IMR-90 (cell line): Measurements from ENCODE around the gene BST1. TPM values are rescaled to one million over a fixed set of nuclear protein-coding genes. Genes with fewer than 3 reads are reported as not detected.

Experiments used
- ATAC-seq: fragments of 200-7000 bp; cut with Tn5 transposase; 2 replicates; pipeline ENCODE4 v1.9.1; 2020; ENCODE audit warnings: low read depth, mild to moderate bottlenecking, moderate library complexity
- BruUV-seq: library from RNA; stranded (reverse); fragments of 400-500 nt; replicated peaks from 2 replicates; lab custom pipeline; 2021; lab: Mats Ljungman, UMichigan
- CTCF ChIA-PET: fragments of 300-600 bp; formaldehyde crosslinking; extraction: SDS; loops from one replicate; lab custom pipeline; 2021; ENCODE audit warnings: antibody characterized with exemption; lab: Yijun Ruan, JAX
- POLR2A ChIA-PET: fragments of 300-600 bp; sonication (Branson Sonifier 250); formaldehyde crosslinking; loops from one replicate; lab custom pipeline; 2022; ENCODE audit warnings: antibody characterized with exemption; ENCODE audit not compliant: unreplicated experiment; lab: Charles Lee
- DNase-seq: peaks from one replicate; pipeline ENCODE4 v3.0.0; 2013
- H2AFZ ChIP-seq: replicated peaks from 2 replicates; pipeline ENCODE3; 2013; ENCODE audit warnings: low read length, mild to moderate bottlenecking; ENCODE audit not compliant: poor library complexity
- H2AK5ac ChIP-seq: 2 replicates; pipeline ENCODE4 v1.6.1; 2013; ENCODE audit warnings: low read depth, low read length, inconsistent platforms
- H2AK9ac ChIP-seq: replicated peaks from 2 replicates; pipeline ENCODE3; 2013; ENCODE audit warnings: mild to moderate bottlenecking, low read depth, low read length, moderate library complexity; ENCODE audit not compliant: poor library complexity
- H2BK120ac ChIP-seq: 2 replicates; pipeline ENCODE4 v1.6.1; 2013; ENCODE audit warnings: low read depth, low read length, inconsistent platforms
- H2BK15ac ChIP-seq: 3 replicates; pipeline ENCODE4 v1.6.1; 2013; ENCODE audit warnings: low read depth, low read length, inconsistent platforms
- H2BK20ac ChIP-seq: 2 replicates; pipeline ENCODE4 v1.6.1; 2013; ENCODE audit warnings: low read depth, mild to moderate bottlenecking, inconsistent platforms, low read length, moderate library complexity
- H2BK5ac ChIP-seq: 2 replicates; pipeline ENCODE4 v1.6.1; 2013; ENCODE audit warnings: mild to moderate bottlenecking, low read depth, low read length, inconsistent platforms; ENCODE audit not compliant: poor library complexity, severe bottlenecking
- H3K14ac ChIP-seq: replicated peaks from 2 replicates; pipeline ENCODE4 v1.6.1; 2013; ENCODE audit warnings: low read depth, low read length, inconsistent platforms
- H3K18ac ChIP-seq: 2 replicates; pipeline ENCODE4 v1.6.1; 2013; ENCODE audit warnings: low read depth, low read length, control low read depth
- H3K23ac ChIP-seq: 2 replicates; pipeline ENCODE4 v1.6.1; 2013; ENCODE audit warnings: low read depth, low read length, inconsistent platforms
- H3K27ac ChIP-seq: 2 replicates; pipeline ENCODE4 v1.5.1; 2013; ENCODE audit warnings: mild to moderate bottlenecking, control low read depth, low read length; ENCODE audit not compliant: insufficient read depth
- H3K27me3 ChIP-seq: 2 replicates; pipeline ENCODE4 v1.6.1; 2013; ENCODE audit warnings: low read length; ENCODE audit not compliant: control insufficient read depth, insufficient read depth
- H3K36me3 ChIP-seq: 2 replicates; pipeline ENCODE4 v1.6.1; 2013; ENCODE audit warnings: low read length, mixed read lengths; ENCODE audit not compliant: control insufficient read depth, insufficient read depth
- H3K4ac ChIP-seq: 2 replicates; pipeline ENCODE4 v1.6.1; 2013; ENCODE audit warnings: low read depth, low read length, inconsistent platforms
- H3K4me1 ChIP-seq: 2 replicates; pipeline ENCODE4 v1.6.1; 2013; ENCODE audit warnings: low read length, mixed read lengths; ENCODE audit not compliant: control insufficient read depth, insufficient read depth
- H3K4me2 ChIP-seq: 2 replicates; pipeline ENCODE4 v1.6.1; 2013; ENCODE audit warnings: low read depth, mild to moderate bottlenecking, control low read depth, low read length, moderate library complexity
- H3K4me3 ChIP-seq: 2 replicates; pipeline ENCODE4 v1.5.1; 2013; ENCODE audit warnings: low read depth, mild to moderate bottlenecking, control low read depth, low read length, moderate library complexity; ENCODE audit not compliant: insufficient read depth
- H3K56ac ChIP-seq: 2 replicates; pipeline ENCODE4 v1.6.1; 2013; ENCODE audit warnings: low read length, inconsistent platforms; ENCODE audit not compliant: insufficient read depth; ENCODE audit errors: extremely low read depth
- H3K79me1 ChIP-seq, 2 experiments: 2 replicates each; pipeline ENCODE4 v1.6.1; 2013; ENCODE audit warnings: low read length in 2 of 2, inconsistent platforms in 1 of 2, low read depth in 1 of 2
- H3K9ac ChIP-seq: 2 replicates; pipeline ENCODE4 v1.6.1; 2013; ENCODE audit warnings: low read depth, low read length, control low read depth
- H3K9me1 ChIP-seq: 2 replicates; pipeline ENCODE4 v1.6.1; 2013; ENCODE audit warnings: low read length, inconsistent platforms; ENCODE audit not compliant: insufficient read depth
- H3K9me3 ChIP-seq: 2 replicates; pipeline ENCODE4 v1.6.1; 2013; ENCODE audit warnings: low read length; ENCODE audit not compliant: control insufficient read depth, insufficient read depth
- H4K20me1 ChIP-seq: 2 replicates; pipeline ENCODE4 v1.6.1; 2013; ENCODE audit warnings: low read length, inconsistent platforms; ENCODE audit not compliant: insufficient read depth
- H4K5ac ChIP-seq: 2 replicates; pipeline ENCODE4 v1.6.1; 2013; ENCODE audit warnings: mild to moderate bottlenecking, low read depth, low read length, control low read depth
- H4K8ac ChIP-seq, 2 experiments: 2 replicates each; pipeline ENCODE4 v1.6.1; 2013; ENCODE audit warnings: low read depth in 2 of 2, low read length in 2 of 2, control low read depth in 1 of 2, inconsistent platforms in 1 of 2
- H4K91ac ChIP-seq: 2 replicates; pipeline ENCODE4 v1.6.1; 2013; ENCODE audit warnings: low read depth, low read length, inconsistent platforms; ENCODE audit not compliant: insufficient read depth
- CTCF ChIP-seq: conservative IDR thresholded peaks from 2 replicates; pipeline ENCODE4 v1.5.1; 2012; ENCODE audit warnings: mild to moderate bottlenecking, low read depth, low read length, improper control_type of control experiment
- ELK1 ChIP-seq: fragments of 150-350 bp; IDR thresholded peaks from 2 replicates; pipeline ENCODE4 v1.6.1; 2016; ENCODE audit warnings: low read depth, mild to moderate bottlenecking, low read length, moderate library complexity, borderline replicate concordance
- WGBS, 2 experiments: methylation state at CpG; one replicate each; pipeline versions ENCODE4 v1.1.5 to v1.1.7; 2013; ENCODE audit warnings: missing lambda C conversion rate in 2 of 2; ENCODE audit not compliant: insufficient read length in 1 of 2; ENCODE audit errors: extremely low coverage in 2 of 2; 5-methylcytosine and 5-hydroxymethylcytosine counted together
- dilution Hi-C: fragments of 300-500 bp; cut with HindIII; formaldehyde crosslinking; loops from one replicate; pipeline ENCODE4 v1.14.3; 2018; ENCODE audit warnings: low sequenced_read_pairs; ENCODE audit not compliant: unreplicated experiment
- in situ Hi-C: fragments of 300-500 bp; cut with MboI; formaldehyde crosslinking; loops from 3 replicates; pipeline ENCODE4 v1.14.3; 2019; ENCODE audit warnings: low sequenced_read_pairs, inconsistent platforms, mixed read lengths
- intact Hi-C: fragments of 100-400 bp; cut with micrococcal nuclease; formaldehyde crosslinking; loops from 2 replicates; pipeline ENCODE4 v1.10.0; 2022
- polyA plus RNA-seq, 3 experiments: library from polyadenylated mRNA; depleted of rRNA; stranded (reverse); fragments of >200 nt; gene quantifications; 2 replicates each; pipeline ENCODE4 v1.2.3, GENCODE V29; 2012; ENCODE audit warnings: low replicate concordance in 1 of 3
- total RNA-seq: library from RNA; depleted of rRNA; stranded (reverse); fragments of >200 nt; gene quantifications from 2 replicates; pipeline ENCODE4 v1.2.3, GENCODE V29; 2012

The BST1 gene
- total and polyA plus RNA-seq, 2 of the 4 experiments (the other 2 are of a cell fraction), result 6.6 to 11.1 TPM

GRCh38 chr4:15774020-15774420 is 71.2 kb downstream of the BST1 start:
- no peak overlapping the region for H4K5ac ChIP-seq
- H3K56ac ChIP-seq, result no peak overlapping the region
- H3K27me3 ChIP-seq, result peaks cover 59% of the 10 kb centered on the region
- ATAC-seq (no peak), DNase-seq (no peak)
- H3K9me3 ChIP-seq, result no peaks in the 10 kb centered on the region
- H2BK20ac ChIP-seq, result no peak overlapping the region
- dilution Hi-C loops, result no loop called here
- H2AFZ ChIP-seq, result no peak overlapping the region
- H3K4me3 ChIP-seq, result no peak overlapping the region
- H3K4ac ChIP-seq, result no peak overlapping the region
- CTCF ChIA-PET, result no interaction called here
- no peak overlapping the region for H4K91ac ChIP-seq
- H3K4me1 ChIP-seq, result no peaks in the 10 kb centered on the region; the same call in 1 of the 2 replicates
- H4K20me1 ChIP-seq, result no peaks in the 10 kb centered on the region
- no peaks in the 10 kb centered on the region for H3K79me1 ChIP-seq
- intact Hi-C loops, result no loop called here
- no peaks in the 10 kb centered on the region for H3K36me3 ChIP-seq
- H2BK5ac ChIP-seq, result no peak overlapping the region
- in situ Hi-C loops, result no loop called here
- no peak overlapping the region for H4K8ac ChIP-seq
- H3K9me1 ChIP-seq, result no peaks in the 10 kb centered on the region
- POLR2A ChIA-PET, result no interaction called here
- 70% methylated on average over 2 of the region's 4 CpGs; no CpG with 5 or more reads in 1 of the 2 experiments for WGBS, 2 experiments
- H3K27ac ChIP-seq, result no peak overlapping the region
- TF ChIP-seq ELK1, result no peak
- no peak for TF ChIP-seq CTCF
- H3K9ac ChIP-seq, result no peak overlapping the region
- H2BK120ac ChIP-seq, result no peak overlapping the region
- no peak overlapping the region for H2BK15ac ChIP-seq
- H2AK9ac ChIP-seq, result no peak overlapping the region
- H3K23ac ChIP-seq, result no peak overlapping the region
- H2AK5ac ChIP-seq, result no peak overlapping the region
- H3K4me2 ChIP-seq, result no peak overlapping the region
- no TSS peak for BruUV-seq
- no peak overlapping the region for H3K14ac ChIP-seq
- no peak overlapping the region for H3K18ac ChIP-seq
